8988T (cell line): Measurements from ENCODE around the gene FMN1.

Experiments used
- DNase-seq: peaks from one replicate; pipeline ENCODE4 v3.0.0; 2011

Gene FMN1

DNA sequence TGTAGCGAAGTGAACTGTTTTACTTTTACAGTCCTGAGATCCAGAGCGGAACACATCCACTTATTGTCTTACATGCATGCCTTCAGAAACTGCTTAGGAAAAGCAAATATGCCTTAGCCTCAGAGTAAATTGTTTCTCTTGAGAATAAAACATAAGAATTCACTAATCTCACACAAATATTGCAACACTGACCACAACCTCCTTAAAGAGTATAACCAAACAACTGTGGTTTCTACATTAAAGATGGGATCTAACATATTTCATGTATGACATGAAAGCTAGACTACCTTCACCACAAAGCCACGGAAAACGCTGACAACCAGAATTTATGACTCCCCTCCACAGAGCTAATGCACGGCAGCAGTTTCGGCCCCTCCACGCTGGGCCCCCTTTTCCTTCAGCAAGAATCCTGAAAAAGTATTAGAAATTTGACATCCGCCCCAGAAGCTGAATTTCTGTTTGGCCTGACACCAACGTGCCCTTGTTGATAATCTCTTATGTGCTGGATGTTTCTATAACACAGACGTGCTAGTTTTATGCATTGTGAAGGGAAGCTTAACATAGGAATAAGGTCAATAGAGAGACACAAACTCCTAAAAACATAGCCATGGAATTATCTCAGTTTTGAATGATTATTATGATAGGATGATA, 392.1 kb downstream of the FMN1 start:
- DNase-seq: no peak

DNA sequence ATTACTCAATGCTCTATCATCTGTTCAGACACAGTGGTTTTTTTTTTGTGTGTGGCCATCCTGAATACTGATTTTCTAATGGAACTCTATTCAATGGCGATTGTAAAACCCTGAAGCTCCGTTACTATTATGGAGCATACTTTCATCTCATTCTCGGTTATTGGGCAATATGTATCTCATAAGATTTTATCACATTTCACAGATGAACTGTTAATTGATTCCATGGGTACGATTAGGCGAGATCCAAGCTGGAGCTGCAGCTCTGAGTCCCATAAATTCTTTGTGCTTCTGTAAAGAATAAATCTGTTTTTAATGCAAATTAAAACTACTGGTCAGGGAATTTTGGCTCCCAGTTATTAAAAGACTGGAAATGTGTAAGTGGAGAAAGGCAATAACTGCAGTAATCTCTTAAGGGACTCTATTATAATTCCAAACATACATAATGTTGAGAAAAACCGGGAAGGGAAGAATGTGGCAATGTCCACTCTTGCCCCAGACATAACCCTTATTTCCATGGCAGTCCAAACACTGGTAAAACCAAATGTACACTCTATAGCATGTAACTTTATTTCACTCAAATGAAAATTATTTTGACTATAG, 394.5 kb downstream of the FMN1 start:
- no peak for DNase-seq

DNA sequence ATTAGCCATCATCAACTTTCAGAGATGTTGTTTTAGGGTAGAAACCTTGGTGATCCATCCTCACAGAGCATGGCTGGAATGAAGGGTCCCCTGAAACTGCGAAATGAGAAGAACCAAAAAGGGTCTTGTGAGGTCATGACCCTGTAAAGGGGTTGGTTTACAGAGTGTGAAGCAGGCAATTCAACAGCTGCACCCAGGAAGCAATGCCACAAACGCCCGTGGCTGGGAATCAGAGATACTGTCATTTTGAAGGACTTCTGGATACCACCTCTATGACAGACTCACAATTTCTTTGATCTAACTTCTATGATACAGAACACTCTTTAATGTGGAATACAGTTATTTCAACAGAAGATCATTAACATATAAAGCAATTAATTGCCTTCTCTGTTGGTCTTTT, 397.7 kb downstream of the FMN1 start:
- no peak for DNase-seq

DNA sequence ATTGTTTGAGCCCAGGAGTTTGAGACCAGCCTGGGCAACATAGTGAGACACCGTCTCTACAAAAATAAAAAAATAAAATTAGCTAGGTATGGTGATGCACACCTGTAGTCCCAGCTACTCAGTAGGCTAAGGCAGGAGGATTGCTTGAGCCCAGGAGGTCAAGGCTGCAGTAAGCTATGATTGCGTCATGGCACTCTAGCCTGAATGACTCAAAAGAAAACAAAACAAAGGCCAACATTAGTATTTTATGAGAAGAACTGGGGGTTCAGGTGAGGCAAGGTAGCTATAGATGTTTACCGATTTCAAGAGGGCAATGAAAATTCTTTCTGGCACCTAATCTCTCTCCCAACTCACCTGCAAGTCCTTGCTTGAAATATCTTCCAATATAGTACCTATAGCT, 399.5 kb downstream of the FMN1 start:
- no peak for DNase-seq

DNA sequence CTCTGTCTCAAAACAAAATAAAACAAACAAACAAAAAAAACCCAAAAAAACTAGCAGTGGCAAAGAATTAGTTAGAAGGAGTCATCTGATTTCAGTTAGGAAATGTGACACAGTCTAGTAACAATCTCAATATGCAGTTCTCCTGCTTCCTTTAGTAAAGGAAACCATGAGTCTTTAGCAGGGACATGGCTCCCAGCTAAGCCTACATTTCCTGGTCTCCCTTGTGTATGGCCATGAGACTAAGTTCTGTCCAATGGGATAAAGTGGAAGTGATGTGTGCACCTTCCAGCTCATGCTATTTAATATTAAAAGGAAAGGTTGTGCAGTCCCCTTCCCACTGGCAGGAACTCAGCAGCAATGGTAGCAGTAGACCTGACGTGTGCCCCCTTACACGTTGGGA, 402.1 kb downstream of the FMN1 start:
- DNase-seq: no peak

DNA sequence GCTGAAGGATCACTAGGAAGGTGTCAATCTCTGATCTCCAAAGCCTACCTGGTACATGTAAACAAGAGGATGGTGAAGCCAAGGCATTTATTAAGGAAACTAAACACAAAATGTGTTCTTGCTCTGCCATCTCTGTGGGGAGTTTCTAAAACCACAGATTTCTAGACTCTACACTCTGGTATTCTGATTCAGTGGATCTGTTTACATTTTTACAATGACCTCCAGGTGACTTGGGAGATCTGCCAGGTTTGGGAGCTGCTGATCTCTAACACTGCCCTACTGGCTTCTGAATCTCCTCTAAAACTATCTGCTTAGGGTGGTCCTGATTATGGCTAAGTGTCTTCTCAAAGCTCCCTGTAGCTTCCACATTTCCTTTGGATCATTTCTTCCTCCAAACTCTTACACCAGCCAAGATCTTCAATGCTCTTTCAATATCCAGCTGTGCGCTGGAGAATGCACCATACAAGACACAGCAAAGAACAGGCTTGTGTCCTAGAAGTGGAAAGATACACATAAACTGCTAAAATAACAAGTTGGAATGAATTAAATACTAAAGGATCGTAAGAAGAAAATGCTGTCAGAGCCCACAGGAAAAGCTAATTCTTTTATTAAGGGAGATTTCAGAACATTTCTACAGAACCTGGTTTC, 404.0 kb downstream of the FMN1 start:
- DNase-seq: no peak

DNA sequence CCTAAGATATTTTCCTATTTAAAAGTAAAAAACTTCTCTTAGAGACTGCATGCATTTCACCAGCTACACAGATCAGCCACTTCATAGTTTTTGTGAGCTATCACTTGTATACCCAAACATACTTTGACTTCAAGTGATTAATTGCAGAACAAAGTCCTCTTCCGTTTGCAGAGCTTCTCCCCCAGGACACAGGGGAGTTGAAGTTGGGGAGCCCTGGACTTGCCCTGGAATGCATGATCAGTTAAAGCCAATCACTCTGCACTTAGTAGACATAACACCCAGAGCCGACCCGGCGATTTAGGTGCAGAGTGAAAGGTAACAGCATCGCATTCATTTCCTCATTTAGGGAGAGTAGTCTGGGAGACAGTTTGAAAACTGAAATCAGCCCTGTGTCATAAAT, 406.6 kb downstream of the FMN1 start:
- DNase-seq: no peak

DNA sequence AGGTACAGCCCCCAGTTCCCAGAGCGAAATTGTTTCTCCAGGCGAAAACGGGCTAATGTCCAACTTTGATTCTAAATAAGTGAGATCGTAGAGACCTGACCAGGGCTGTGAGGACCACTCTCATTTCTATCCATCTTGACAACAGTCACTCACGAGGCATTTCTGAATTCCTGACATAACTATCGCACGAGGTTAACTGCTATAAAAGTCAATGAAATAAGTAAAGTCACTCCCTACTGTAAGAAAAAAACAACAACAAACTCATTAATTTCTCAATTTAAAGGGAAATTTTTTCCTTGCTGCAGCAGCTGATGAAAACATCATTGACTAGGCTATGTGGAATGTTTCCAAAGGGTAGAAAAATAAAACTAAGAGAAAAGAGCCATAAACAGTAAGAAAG, 407.6 kb downstream of the FMN1 start:
- DNase-seq: no peak

DNA sequence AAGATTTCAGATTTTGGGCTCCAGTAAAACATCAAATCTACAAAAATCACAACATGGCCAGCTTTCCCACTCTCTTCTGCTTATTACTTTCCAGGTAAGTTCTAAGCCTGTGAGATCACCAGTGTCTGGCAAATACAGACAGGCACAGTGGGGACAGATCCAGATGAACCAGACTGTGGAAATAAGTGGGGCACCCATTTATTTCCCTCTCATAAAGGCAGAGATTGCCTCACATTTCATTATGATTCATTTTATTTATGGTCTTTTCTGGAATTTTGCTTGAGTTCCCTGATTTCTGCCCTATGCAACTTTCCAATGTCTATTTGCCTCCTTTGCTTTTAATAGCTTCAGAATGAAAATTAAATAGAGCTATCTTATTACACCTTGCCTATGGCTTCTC, 409.9 kb downstream of the FMN1 start:
- DNase-seq: no peak

DNA sequence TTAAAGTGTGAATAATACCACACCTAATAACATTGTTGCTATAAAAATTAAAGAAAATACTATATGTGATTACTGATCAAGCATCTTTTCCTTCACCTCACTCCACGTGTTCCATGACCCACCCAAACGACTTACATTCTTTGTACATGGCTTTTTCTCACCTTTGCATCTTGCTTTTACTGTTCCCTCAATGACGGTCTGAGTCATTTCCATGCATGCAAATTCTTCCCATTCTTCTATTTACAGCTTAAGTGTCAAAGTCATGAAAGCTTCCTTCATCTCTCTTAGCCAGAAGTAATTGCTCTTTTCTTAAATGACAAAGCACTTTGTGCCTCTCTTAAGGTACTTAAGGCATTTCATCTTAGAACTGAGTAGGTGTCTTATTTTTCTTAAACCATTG, 412.7 kb downstream of the FMN1 start:
- DNase-seq: no peak

DNA sequence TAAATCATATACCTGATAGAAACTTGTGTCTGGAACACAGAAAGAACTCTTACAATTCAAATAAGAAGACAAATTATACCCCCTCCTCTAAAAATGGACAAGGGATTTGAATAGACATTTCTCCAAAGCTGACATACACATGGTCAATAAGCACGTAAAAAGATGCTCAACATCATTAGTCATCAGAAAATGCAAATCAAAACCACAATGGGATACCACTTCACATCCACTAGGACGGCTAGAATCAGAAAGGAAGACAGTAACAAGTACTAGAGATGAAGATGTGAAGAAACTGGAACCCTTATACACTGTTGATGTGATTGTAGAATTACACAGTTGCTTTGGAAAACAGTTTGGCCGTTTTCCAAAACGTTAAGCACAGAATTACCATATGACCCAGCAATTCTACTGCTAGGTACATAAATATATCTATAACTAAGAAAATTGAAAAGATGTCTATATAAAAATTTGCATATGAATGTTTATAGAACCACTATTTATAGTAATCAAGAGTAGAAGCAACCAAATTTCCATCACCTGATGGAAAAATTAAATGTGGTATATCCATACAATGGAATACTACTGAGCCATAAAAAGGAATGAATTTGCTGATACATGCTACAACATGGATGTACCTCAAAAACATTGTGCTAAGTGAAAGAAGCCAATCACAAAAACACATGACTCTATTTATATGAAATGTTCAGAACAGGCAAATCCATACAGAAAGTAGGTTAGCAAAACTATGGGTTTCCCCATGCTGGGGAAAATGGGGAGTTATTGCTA, 415.9 kb downstream of the FMN1 start:
- no peak for DNase-seq

DNA sequence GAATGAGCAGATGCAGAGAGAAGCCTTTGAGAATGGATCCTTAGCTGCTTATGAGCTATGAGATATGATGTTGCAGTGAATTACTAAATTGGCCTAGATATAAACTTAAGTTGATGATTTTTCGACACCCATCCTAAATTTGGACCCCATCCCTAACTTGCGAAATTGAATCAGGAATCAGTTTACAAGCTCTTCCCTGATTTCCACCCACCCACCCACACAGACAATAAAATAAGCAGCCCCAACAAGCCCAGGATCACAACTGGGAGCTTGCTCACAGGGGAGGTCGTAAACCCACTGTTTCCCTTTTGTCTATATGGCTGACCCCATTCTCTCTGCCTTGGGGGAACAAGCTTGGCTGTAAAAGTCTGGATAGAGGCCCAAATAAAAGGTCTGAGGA, 419.4 kb downstream of the FMN1 start:
- no peak for DNase-seq

DNA sequence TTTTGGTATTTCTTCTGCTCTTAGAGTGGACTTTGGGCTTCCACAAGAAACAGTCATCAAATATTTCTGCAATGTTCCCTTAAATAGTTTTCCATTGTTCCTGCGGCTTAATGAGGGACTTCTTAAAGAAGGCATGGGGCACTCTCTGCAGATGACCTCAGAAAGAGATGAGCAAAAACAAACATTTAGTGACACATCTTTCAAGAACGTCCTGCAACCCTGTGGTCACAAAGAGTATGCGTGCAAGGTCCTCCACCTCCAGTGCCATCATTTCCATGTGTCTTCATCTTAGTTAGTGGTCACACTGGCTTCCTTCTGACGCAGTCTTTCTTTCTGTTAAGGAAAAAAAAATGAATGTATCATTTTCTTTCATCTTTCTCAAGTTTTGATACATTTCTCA, 420.5 kb downstream of the FMN1 start:
- DNase-seq: no peak

DNA sequence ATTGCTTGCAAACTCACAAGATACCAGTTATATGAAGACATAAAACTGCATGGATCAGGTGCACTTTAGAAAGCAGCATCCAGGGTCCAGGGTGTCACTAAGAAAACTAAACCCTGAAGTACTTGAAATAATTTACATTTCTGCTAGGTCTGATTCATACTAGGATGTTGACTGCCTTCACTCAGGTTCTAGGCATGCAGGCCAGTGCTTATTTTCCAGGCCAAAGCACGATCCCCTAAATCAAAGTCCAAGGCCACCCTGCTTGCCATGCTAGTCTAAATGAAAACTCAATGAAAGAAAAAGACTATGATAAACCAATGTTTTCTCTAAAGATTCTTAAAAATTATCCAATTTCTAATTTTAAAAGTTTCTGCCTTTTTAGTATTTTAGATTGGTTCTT, 427.3 kb downstream of the FMN1 start:
- DNase-seq: no peak

DNA sequence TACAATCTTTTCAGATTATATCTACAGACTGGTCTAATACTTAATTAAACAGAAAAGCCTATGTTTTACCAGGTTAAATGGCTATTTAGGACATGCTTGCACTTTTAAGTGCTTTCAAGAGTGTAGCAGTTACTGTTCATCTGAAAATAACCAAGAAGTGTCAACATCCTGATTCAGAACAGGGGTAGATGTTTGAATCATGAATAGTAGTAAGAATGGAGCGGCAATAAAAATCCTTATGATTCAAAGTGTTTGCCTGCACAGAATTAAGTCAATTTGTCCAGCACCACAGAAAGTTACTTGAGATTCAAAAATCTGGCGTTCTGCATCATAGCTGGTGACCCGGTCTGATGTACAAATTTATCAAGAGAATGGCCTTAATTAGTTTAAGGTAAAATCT, 428.4 kb downstream of the FMN1 start:
- no peak for DNase-seq

DNA sequence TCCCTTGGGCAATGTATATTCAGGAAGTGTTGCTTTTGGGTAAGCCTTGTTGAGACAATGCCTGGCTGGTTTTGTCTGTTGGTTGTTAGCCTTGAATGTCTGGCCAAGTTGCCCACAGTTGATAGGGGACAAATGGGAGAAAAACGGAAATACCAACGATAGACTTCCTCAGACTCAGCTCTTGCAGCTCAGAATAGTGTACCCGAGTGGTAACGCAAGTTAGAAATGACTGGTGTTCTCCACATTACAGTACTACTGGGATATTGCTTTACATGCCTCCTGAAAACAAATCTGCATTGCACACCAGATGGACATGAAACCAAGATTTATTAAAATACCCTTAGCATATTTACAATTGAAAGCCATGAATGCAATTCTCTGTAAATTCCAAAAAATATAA, 429.3 kb downstream of the FMN1 start:
- no peak for DNase-seq

DNA sequence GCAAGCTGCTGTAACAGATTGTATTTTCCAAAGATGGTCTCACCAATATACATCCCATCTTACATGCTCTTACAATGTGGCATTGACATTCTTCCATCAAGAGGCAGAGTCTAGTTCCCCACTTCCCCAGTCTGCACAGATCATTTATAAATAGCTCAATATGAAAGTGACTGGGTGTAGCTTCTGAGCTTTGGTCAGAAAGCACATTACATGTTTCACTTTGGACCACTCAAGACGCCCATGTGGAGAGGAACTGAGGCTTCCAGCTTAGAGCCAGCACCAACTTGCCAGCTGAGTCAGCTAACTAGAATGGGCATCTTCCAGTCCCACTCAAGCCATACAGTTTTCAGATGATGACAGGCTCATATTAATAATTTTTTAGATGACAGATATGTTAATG, 431.2 kb downstream of the FMN1 start:
- no peak for DNase-seq

DNA sequence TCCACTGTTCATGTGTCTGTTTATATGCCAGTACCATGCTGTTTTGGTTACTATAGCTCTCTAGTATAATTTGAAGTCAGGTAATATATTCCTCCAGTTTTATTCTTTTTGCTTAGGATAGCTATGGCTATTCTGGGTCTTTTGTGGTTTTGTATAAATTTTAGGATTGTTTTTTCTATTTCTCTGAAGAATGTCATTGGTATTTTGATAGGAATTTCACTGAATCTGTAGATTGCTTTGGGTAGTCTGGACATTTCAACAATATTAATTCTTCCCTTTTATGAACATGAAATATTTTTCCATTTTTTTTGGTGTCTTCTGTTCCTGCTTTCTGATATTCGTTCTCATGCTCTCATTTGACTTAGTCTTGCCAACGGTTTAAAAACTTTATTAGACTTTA, 437.1 kb downstream of the FMN1 start:
- DNase-seq: no peak

DNA sequence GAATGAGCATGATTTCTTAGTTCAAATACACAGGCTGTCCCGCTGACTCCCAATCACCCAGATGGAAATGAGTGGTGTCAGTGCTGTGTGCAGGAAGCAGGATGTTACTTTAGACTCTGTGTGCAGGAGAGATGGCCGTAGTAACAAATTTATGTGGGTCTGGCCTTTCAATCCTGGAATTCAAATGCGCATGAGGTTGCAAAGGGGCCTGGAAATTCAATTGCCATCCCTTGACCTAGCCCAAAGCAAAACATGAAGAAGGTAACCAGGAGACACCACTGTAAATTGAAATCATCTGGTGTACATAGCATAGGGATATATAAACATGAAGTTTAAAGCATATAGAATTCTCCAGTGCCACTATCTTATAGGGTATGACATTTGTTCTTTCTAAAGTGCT, 443.5 kb downstream of the FMN1 start:
- DNase-seq: no peak

DNA sequence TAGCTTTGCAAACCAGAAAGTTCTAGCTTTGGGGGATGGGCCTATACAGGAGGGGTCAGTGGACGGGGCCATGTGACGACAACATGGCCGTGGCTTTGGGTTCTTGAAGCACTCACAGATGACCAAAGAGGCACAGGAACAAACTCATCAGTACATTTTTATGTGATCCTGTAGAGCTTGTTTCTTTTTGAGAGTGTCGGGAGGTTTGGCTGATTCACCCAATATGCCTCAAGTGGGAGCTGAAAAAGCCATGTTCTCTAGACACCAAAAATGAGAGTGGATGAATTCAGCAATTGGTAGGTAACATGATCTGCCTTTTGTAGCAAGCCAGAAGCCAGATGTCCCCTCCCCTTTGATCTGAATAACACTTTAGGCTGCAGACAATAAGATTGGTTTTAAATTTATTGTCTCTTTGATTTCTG, 446.6 kb downstream of the FMN1 start:
- no peak for DNase-seq

DNA sequence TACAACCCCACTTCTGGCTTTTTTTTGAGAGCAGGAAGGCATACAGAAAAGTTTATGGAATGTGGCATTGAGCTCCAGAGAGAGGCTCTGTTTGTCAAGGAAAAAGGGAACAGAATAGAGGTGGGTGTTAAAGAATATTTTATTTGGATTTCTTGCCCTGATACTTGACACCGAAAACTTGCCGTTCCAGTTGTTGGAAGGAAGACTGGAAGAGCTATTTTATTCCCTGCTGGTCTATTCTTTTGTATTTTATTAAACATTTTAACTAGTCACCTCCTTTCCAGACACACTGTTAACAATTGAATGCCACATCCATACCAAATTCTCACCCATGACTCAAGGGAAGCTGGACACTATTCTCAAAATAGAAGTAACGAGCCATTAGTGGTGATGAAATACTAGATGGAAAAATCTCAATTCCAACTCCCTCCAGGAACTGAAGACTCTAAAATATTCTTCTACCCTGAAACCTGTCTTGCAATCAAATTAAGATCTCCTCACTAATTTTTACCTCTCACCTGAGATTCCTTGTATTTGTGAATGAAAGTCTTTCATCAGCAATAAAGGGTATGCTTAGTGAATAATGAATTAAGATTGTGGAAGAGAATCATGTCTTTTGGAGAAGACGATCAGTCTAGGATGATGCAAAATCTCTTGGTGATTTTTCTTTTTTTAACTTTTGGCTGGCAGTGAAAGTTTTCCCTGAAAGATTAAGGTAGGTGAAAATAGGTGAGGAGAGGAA, 448.2 kb downstream of the FMN1 start:
- DNase-seq: no peak

DNA sequence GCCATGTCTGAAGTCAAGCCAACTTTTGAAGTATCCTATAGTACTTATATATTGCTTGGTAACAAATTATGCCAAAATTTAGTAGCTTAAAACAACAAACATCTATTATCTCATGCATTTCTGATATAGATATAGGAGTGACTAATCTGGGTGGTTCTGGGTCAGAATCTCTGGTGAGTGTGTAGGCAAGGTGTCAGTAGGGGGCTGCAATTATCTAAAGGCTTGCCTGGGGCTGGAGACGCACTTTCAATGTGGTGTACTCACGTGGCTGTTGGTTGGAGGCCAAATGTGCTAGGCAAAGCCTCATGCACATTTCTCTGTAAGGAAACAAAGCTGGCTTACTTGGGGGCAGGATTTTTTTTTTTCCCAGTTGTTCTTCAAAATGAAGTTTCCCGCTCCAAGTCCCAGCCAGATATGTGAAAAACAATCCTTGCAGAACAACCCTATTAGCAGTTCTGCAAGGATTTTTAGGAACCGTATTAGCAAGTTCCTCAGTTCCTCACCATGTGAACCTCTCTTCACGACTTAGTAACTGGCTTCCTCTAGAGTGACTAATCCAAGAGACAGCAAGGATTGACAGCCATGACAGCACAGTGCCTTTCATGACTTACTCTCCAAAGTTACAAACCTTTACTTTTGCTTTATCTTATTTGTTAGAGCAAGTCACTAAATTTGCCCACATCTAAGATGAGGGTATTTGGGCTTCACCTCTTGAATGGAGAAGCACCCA, 450.9 kb downstream of the FMN1 start:
- DNase-seq: no peak
